Lower lobe of right lung (tissue), 2 donors: ENCODE results near the gene SORCS2. TPM values are rescaled to one million over a fixed set of nuclear protein-coding genes. Genes with fewer than 3 reads are reported as not detected.
A peak's percentile ranks its signal among the peaks of the same experiment; 100 is the strongest.

Experiments
- ATAC-seq, 2 donors: fragments of 200-7000 bp; cut with Tn5 transposase; one replicate each; pipeline ENCODE4 v1.9.1; 2020 to 2022; ENCODE audit warnings: mild to moderate bottlenecking in 2 of 2, moderate library complexity in 2 of 2
- DNase-seq: peaks from one replicate; pipeline ENCODE4 v3.0.0-alpha.2; 2020
- H3K27ac ChIP-seq: fragments of 200-600 bp; one replicate; pipeline ENCODE4 v1.8.0; 2022
- H3K27me3 ChIP-seq: fragments of 200-600 bp; one replicate; pipeline ENCODE4 v1.8.0; 2022; ENCODE audit warnings: low read depth
- H3K36me3 ChIP-seq: fragments of 200-600 bp; one replicate; pipeline ENCODE4 v1.8.0; 2022; ENCODE audit warnings: mild to moderate bottlenecking
- H3K4me1 ChIP-seq: fragments of 200-600 bp; one replicate; pipeline ENCODE4 v1.8.0; 2022
- H3K4me3 ChIP-seq: fragments of 200-600 bp; one replicate; pipeline ENCODE4 v1.8.0; 2022; ENCODE audit warnings: mild to moderate bottlenecking
- H3K9me3 ChIP-seq: fragments of 200-600 bp; one replicate; pipeline ENCODE4 v1.8.0; 2022
- intact Hi-C: fragments of 100-400 bp; cut with DNase I; formaldehyde crosslinking; loops from one replicate; pipeline ENCODE4 v1.11.0; 2022
- total RNA-seq: library from RNA; stranded (reverse); fragmentation: NEBNext Ultra II Directional; extraction: Animal tissue kit (Norgen Biotek cat#: 25700); gene quantifications from one replicate; pipeline ENCODE4 v1.2.1, GENCODE V29; 2021
- TF ChIP-seq, protein P1 (sequence below): fragments of 200-600 bp; IDR thresholded peaks from one replicate; pipeline ENCODE4 v1.8.0; 2022; ENCODE audit warnings: antibody characterized with exemption, mild to moderate bottlenecking
- donor health status: DM: no; HTN: yes; CAD: no; lungs with severe emphysema.

Gene SORCS2
- total RNA-seq, 1 donor from 2014 or later, result 5.8 TPM

GRCh38 chr4:7425591-7426468 is 233.5 kb downstream of the SORCS2 start:
- H3K4me3 ChIP-seq, result no peak overlapping the region
- intact Hi-C loops, result no loop called here
- no peaks in the 10 kb centered on the region for H3K9me3 ChIP-seq
- DNase-seq, result peak; percentile 36
- H3K36me3 ChIP-seq, result no peaks in the 10 kb centered on the region
- H3K4me1 ChIP-seq, result no peaks in the 10 kb centered on the region
- ATAC-seq, result no peak
- TF ChIP-seq, protein P1, sequence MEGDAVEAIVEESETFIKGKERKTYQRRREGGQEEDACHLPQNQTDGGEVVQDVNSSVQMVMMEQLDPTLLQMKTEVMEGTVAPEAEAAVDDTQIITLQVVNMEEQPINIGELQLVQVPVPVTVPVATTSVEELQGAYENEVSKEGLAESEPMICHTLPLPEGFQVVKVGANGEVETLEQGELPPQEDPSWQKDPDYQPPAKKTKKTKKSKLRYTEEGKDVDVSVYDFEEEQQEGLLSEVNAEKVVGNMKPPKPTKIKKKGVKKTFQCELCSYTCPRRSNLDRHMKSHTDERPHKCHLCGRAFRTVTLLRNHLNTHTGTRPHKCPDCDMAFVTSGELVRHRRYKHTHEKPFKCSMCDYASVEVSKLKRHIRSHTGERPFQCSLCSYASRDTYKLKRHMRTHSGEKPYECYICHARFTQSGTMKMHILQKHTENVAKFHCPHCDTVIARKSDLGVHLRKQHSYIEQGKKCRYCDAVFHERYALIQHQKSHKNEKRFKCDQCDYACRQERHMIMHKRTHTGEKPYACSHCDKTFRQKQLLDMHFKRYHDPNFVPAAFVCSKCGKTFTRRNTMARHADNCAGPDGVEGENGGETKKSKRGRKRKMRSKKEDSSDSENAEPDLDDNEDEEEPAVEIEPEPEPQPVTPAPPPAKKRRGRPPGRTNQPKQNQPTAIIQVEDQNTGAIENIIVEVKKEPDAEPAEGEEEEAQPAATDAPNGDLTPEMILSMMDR, result no peak
- H3K27ac ChIP-seq, result no peak overlapping the region
- no peaks in the 10 kb centered on the region for H3K27me3 ChIP-seq

DNA sequence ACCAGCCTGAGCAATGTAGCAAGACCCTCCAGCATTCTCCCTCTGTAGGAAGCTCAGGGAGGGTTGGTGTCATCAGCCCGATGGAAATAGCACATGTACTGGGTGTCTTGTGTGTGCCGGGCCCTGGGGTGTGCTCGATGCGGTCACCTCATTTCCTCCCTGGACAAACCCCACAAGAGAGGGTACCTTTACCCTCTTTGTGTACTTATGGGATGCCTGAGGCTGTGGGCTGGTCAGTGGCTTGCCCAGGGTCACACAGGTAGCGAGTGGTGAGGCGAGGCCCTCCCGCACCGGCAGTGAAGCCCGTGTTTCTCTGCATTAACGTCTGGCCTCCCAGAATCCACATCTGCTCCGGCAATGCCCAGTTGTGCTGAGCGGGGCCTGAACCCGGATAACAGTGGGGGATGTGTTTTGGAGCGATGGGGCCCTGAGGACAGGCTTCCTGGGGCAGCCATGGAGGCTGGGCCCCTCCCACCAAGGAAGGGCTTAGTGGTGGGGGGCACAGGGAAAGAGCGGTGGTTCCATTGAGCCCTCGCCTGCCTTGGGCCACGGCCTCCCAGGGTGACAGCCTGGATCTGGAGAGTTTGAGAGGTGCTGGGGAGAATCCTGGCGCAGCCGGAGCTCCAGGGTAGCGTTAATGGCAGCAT is 234.3 kb downstream of the SORCS2 start:
- H3K9me3 ChIP-seq, result no peaks in the 10 kb centered on the region
- TF ChIP-seq, protein P1, result no peak
- DNase-seq (peak; percentile 23), ATAC-seq (no peak)
- H3K27me3 ChIP-seq, result no peaks in the 10 kb centered on the region
- H3K27ac ChIP-seq, result no peak overlapping the region
- no peak overlapping the region for H3K4me3 ChIP-seq
- intact Hi-C loops, result no loop called here
- no peaks in the 10 kb centered on the region for H3K4me1 ChIP-seq
- H3K36me3 ChIP-seq, result no peaks in the 10 kb centered on the region

- no peak overlapping the region for H3K27ac ChIP-seq
- no peaks in the 10 kb centered on the region for H3K36me3 ChIP-seq
- TF ChIP-seq, protein P1, result no peak
- no peaks in the 10 kb centered on the region for H3K4me1 ChIP-seq
- no peak overlapping the region for H3K4me3 ChIP-seq
- no peaks in the 10 kb centered on the region for H3K27me3 ChIP-seq
- no peaks in the 10 kb centered on the region for H3K9me3 ChIP-seq
- ATAC-seq (no peak), DNase-seq (no peak)
- intact Hi-C loops, result no loop called here
Measured at GRCh38 chr4:7427361-7427760, 235.0 kb downstream of the SORCS2 start.

GRCh38 chr4:7427831-7428260 is 235.5 kb downstream of the SORCS2 start:
- intact Hi-C loops, result no loop called here
- TF ChIP-seq, protein P1, result no peak
- no peak overlapping the region for H3K4me3 ChIP-seq
- no peaks in the 10 kb centered on the region for H3K36me3 ChIP-seq
- no peaks in the 10 kb centered on the region for H3K4me1 ChIP-seq
- no peak overlapping the region for H3K27ac ChIP-seq
- no peak for DNase-seq
- H3K9me3 ChIP-seq, result no peaks in the 10 kb centered on the region
- H3K27me3 ChIP-seq, result no peaks in the 10 kb centered on the region
- no peak for ATAC-seq

DNA sequence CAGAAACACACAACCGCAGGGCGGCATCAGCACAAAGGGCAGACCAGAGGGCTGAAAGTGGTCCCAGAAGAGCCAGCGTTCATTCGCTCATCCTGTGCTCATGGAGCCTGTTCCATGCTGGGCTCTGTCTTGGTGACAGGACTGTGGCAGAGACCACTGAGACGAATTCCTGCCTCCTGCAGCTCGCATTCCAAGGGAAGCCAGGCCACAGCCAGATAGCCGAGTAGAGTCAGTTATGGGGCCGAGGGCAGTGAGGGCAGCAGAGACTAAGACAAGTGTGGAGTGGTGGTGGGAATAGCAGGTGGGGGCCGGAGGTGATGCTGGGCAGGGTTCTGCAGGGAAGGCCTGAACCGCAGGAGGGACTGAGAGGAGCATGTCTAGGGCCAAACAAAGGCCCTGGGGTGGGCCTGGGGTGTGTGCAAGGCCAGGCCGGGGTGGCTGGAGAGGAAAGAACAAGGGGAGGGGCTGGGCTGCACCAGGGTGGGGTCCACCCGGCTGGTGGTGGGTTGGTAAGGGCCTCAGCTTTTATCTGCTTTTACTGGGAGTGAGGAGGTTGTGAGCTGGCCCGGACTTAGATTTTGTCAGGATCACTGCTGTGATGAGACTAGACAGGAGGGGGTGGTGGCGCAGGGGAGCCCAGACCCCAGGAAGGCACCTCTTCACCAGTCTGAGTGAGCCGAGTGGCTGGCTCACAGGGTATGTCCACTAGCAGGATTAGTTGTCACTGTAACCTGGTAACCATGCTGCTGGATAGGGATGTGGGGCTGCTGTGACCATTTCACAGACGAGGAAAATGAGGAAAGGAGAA is 236.1 kb downstream of the SORCS2 start:
- Histone ChIP-seq H3K4me1 (no peaks in the 10 kb centered on the region), H3K4me3 (no peak overlapping the region), H3K27ac (no peak overlapping the region), H3K27me3 (no peaks in the 10 kb centered on the region), H3K9me3 (no peaks in the 10 kb centered on the region), H3K36me3 (no peaks in the 10 kb centered on the region)
- DNase-seq, result peak; percentile 35
- intact Hi-C loops, result no loop called here
- TF ChIP-seq, protein P1, result no peak
- no peak for ATAC-seq
